A549 (cell line): ENCODE measurements around the gene SUV39H1.

ENCODE experiments used
- ELK1 ChIP-seq: fragments of 150-350 bp; IDR thresholded peaks from 2 replicates; pipeline ENCODE4 v1.6.1; 2014; ENCODE audit warnings: low read depth, mild to moderate bottlenecking, low read length
- PBX3 ChIP-seq: IDR thresholded peaks from 2 replicates; pipeline ENCODE4 v1.6.1; 2012
- POLR2A ChIP-seq: IDR thresholded peaks from 2 replicates; pipeline ENCODE4 v1.6.1; 2012; ENCODE audit warnings: mild to moderate bottlenecking, low read length
- TF ChIP-seq, protein P1 (sequence below): fragments of >200 bp; sonication (Bioruptor Twin); formaldehyde crosslinking; IDR thresholded peaks from 3 replicates; pipeline ENCODE4 v1.5.1; 2016
- TF ChIP-seq, protein P2 (sequence below): fragments of 250-450 bp; sonication (Bioruptor Pico); IDR thresholded peaks from 2 replicates; pipeline ENCODE4 v1.5.0; 2021; ENCODE audit warnings: mild to moderate bottlenecking, moderate library complexity, borderline replicate concordance

- TF ChIP-seq, protein P1, sequence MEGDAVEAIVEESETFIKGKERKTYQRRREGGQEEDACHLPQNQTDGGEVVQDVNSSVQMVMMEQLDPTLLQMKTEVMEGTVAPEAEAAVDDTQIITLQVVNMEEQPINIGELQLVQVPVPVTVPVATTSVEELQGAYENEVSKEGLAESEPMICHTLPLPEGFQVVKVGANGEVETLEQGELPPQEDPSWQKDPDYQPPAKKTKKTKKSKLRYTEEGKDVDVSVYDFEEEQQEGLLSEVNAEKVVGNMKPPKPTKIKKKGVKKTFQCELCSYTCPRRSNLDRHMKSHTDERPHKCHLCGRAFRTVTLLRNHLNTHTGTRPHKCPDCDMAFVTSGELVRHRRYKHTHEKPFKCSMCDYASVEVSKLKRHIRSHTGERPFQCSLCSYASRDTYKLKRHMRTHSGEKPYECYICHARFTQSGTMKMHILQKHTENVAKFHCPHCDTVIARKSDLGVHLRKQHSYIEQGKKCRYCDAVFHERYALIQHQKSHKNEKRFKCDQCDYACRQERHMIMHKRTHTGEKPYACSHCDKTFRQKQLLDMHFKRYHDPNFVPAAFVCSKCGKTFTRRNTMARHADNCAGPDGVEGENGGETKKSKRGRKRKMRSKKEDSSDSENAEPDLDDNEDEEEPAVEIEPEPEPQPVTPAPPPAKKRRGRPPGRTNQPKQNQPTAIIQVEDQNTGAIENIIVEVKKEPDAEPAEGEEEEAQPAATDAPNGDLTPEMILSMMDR: no peak
- TF ChIP-seq ELK1: no peak
- TF ChIP-seq, protein P2, sequence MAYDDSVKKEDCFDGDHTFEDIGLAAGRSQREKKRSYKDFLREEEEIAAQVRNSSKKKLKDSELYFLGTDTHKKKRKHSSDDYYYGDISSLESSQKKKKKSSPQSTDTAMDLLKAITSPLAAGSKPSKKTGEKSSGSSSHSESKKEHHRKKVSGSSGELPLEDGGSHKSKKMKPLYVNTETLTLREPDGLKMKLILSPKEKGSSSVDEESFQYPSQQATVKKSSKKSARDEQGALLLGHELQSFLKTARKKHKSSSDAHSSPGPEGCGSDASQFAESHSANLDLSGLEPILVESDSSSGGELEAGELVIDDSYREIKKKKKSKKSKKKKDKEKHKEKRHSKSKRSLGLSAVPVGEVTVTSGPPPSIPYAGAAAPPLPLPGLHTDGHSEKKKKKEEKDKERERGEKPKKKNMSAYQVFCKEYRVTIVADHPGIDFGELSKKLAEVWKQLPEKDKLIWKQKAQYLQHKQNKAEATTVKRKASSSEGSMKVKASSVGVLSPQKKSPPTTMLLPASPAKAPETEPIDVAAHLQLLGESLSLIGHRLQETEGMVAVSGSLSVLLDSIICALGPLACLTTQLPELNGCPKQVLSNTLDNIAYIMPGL (CRISPR knock-in tag): no peak
- no peak for TF ChIP-seq PBX3
- no peak for TF ChIP-seq POLR2A
These were observed 51.0 kb downstream of the SUV39H1 start for GRCh38 chrX:48747415-48748016.
